GM10248 (cell line): ENCODE results near the gene ZFYVE9.

Experiments used
- CTCF ChIA-PET: fragments of 300-600 bp; sonication (Branson Sonifier 250); formaldehyde crosslinking; extraction: SDS; loops from one replicate; lab custom pipeline; 2021; ENCODE audit warnings: antibody characterized with exemption; lab: Yijun Ruan, JAX
- POLR2A ChIA-PET: fragments of 350-650 bp; sonication (Branson Sonifier 250); formaldehyde crosslinking; extraction: SDS; loops from one replicate; lab custom pipeline; 2020; ENCODE audit warnings: antibody characterized with exemption; lab: Yijun Ruan, JAX
- DNase-seq: peaks from one replicate; pipeline ENCODE4 v3.0.0; 2012; ENCODE audit errors: extremely low spot score
- CTCF ChIP-seq: IDR thresholded peaks from 2 replicates; pipeline ENCODE4 v1.5.1; 2012; ENCODE audit warnings: mild to moderate bottlenecking, low read depth; ENCODE audit errors: extremely low read depth, missing control alignments, control extremely low read depth

Gene ZFYVE9

GRCh38 chr1:52111492-52111891, 30.4 kb upstream of the ZFYVE9 start:
- no peak for DNase-seq
- POLR2A ChIA-PET, result interaction anchor here (1.0 kb wide), 1 partner anchor 12 kb away, joined by 3 read pairs; no protein-coding TSS in a partner anchor
- CTCF ChIA-PET, result interaction anchor here (0.6 to 1.4 kb wide), 4 partner anchors 10 to 1112 kb away, joined by 3 read pairs; no protein-coding TSS in a partner anchor
- TF ChIP-seq CTCF, result no peak

DNA sequence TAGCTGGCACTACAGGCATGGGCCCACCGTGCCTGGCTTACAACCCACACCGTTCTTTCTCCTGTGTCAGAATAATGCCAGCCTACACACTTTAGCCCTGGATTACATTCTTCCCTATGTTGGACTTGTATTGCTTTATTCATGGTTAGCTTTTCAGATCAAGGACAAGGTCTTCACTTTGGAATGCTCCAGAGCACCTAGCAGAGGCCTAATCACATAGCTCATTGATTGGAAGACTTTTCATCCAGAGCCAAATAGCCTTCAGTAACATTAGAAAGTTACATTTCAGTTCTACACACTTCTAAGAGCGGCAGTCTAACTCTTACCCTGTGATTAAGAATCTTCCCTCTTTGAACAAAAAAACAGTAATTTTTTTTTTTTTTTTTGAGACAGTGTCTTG, 29.4 kb upstream of the ZFYVE9 start:
- ChIA-PET CTCF (interaction anchor here (0.7 to 1.4 kb wide), 4 partner anchors 12 to 48 kb away, joined by 3 to 4 read pairs (median 3); no protein-coding TSS in a partner anchor), POLR2A (interaction anchor here (0.7 to 1.0 kb wide), 2 partner anchors 13 to 41 kb away, joined by 3 read pairs; no protein-coding TSS in a partner anchor)
- no peak for TF ChIP-seq CTCF
- DNase-seq, result no peak

DNA sequence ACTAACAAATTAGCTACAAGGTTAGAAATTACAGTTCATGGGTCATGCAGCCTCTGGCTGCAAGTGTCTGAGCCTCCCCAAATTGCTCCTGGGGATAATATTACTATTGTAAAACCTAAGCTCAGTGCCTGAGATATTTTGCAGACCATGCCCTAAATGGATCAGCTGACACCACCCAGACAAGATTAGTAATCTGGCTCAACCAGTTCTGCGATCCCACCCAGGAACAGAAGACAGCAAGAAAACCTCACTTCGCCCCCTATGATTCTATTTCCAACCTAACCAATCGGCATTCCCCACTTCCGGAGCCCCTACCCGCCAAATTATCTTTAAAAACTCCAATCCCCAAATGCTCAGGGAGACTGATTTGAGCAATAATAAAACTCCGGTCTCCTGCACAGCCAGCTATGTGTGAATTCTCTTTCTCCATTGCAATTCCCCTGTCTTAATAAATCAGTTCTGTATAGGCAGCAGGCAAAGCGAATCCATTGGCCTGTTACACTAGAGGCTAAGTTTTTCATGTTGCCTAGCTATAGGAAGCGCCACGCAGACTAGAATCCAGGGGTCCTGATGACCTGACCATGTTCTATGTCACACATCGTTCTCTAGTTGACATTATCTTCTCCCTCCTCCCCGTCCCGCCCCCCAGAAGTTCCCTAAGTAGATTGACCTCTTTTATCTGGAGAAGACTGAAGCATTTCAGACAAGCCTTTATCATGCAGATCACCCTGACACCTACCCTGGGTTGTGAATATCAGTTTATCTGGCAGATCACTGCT, 22.4 kb upstream of the ZFYVE9 start:
- CTCF ChIA-PET, result interaction anchor here (1.0 to 1.6 kb wide), 2 partner anchors 7 to 14 kb away, joined by 3 to 4 read pairs; no protein-coding TSS in a partner anchor
- no peak for TF ChIP-seq CTCF
- POLR2A ChIA-PET, result no interaction called here
- DNase-seq, result no peak

GRCh38 chr1:52122384-52122783, 19.5 kb upstream of the ZFYVE9 start:
- CTCF ChIA-PET, result interaction anchor here (1.0 to 1.4 kb wide), 3 partner anchors 11 to 564 kb away, joined by 3 to 4 read pairs (median 3); no protein-coding TSS in a partner anchor

DNA sequence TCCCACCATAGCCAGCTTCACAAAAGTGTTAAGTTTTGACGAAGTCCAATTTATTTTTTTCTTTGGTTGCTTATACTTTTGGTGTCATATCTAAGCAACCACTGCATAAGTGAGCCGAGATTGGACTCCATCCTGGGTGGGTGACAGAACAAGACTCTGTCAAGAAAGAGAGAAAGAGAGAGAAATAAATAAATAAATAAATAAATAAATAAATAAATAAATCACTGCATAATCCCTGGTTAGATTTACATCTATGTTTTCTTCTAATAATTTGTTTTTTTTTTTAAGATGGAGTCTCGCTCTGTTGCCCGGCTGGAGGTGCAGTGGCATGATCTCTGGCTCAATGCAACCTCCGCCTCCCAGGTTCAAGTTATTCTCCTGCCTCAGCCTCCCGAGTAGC, 18.3 kb upstream of the ZFYVE9 start:
- CTCF ChIA-PET, result interaction anchor here (1.4 kb wide), 1 partner anchor 173 kb away, joined by 3 read pairs; no protein-coding TSS in a partner anchor
- DNase-seq, result no peak
- TF ChIP-seq CTCF, result no peak
- POLR2A ChIA-PET, result no interaction called here

More at GRCh38 chr1:52122384-52122783, 19.5 kb upstream of the ZFYVE9 start:
- no peak for TF ChIP-seq CTCF
- no peak for DNase-seq
- POLR2A ChIA-PET, result interaction anchor here (0.7 kb wide), 1 partner anchor 67 kb away, joined by 3 read pairs; no protein-coding TSS in a partner anchor

GRCh38 chr1:52125736-52126359, 16.0 kb upstream of the ZFYVE9 start:
- TF ChIP-seq CTCF, result no peak
- ChIA-PET CTCF (interaction anchor here (1.2 to 2.2 kb wide), 4 partner anchors 28 to 560 kb away, joined by 3 to 15 read pairs (median 6); no protein-coding TSS in a partner anchor), POLR2A (no interaction called here)
- no peak for DNase-seq
